CD4-positive, alpha-beta T cell (primary cell): ENCODE measurements around the gene PPFIBP2. TPM values are rescaled to one million over a fixed set of nuclear protein-coding genes. Genes with fewer than 3 reads are reported as not detected.

Source experiments
- ATAC-seq: fragments of 200-7000 bp; cut with Tn5 transposase; one replicate; pipeline ENCODE4 v1.10.0; 2022; ENCODE audit warnings: mild to moderate bottlenecking; ENCODE audit not compliant: poor library complexity
- CTCF ChIA-PET: fragments of 350-600 bp; sonication (Branson Sonifier 250); formaldehyde crosslinking; loops from one replicate; lab custom pipeline; 2021; ENCODE audit warnings: antibody characterized with exemption, inconsistent platforms; lab: Charles Lee
- POLR2A ChIA-PET: fragments of 350-600 bp; sonication (Branson Sonifier 250); formaldehyde crosslinking; loops from one replicate; lab custom pipeline; 2021; ENCODE audit warnings: antibody characterized with exemption, inconsistent platforms; lab: Charles Lee
- DNase-seq, 14 experiments: peaks; one replicate each; pipeline ENCODE4 v3.0.0-alpha.2; 2013 to 2020; ENCODE audit warnings: mixed read lengths in 2 of 14
- H3K27ac ChIP-seq, 2 donors: one replicate each; pipeline versions ENCODE4 v1.5.1 to v1.7.0; 2013; ENCODE audit warnings: low read length in 2 of 2, low read depth in 1 of 2, mild to moderate bottlenecking in 1 of 2
- H3K27me3 ChIP-seq, 2 experiments: 1 replicate in 1 of 2; 2 replicates in 1 of 2; pipeline versions ENCODE4 v1.6.1 to v1.7.0; 2013; ENCODE audit warnings: low read length in 2 of 2, control low read depth in 1 of 2, mild to moderate bottlenecking in 1 of 2, moderate library complexity in 1 of 2; ENCODE audit not compliant: insufficient read depth in 2 of 2, control insufficient read depth in 1 of 2
- H3K36me3 ChIP-seq: one replicate; pipeline ENCODE4 v1.6.1; 2013; ENCODE audit warnings: low read length, control low read depth; ENCODE audit not compliant: insufficient read depth
- H3K4me1 ChIP-seq: one replicate; pipeline ENCODE4 v1.6.1; 2013; ENCODE audit warnings: low read length, control low read depth; ENCODE audit not compliant: insufficient read depth
- H3K4me3 ChIP-seq: one replicate; pipeline ENCODE4 v1.5.1; 2013; ENCODE audit warnings: mild to moderate bottlenecking, low read length, moderate library complexity
- H3K9me3 ChIP-seq, 2 experiments: 1 replicate in 1 of 2; 2 replicates in 1 of 2; pipeline versions ENCODE4 v1.6.1 to v1.7.0; 2013; ENCODE audit warnings: low read length in 2 of 2, mild to moderate bottlenecking in 2 of 2, control low read depth in 1 of 2, moderate library complexity in 1 of 2; ENCODE audit not compliant: control insufficient read depth in 1 of 2, insufficient read depth in 1 of 2
- H3K27ac Mint-ChIP-seq: one replicate; pipeline ENCODE4 v1.8.0; 2020; ENCODE audit warnings: mixed read lengths
- H3K27me3 Mint-ChIP-seq: one replicate; pipeline ENCODE4 v1.8.0; 2021; ENCODE audit warnings: mixed read lengths
- H3K36me3 Mint-ChIP-seq: one replicate; pipeline ENCODE4 v1.8.0; 2021; ENCODE audit warnings: low read depth, mixed read lengths
- H3K4me1 Mint-ChIP-seq: one replicate; pipeline ENCODE4 v1.8.0; 2021; ENCODE audit warnings: low read depth, mixed read lengths
- H3K4me3 Mint-ChIP-seq: one replicate; pipeline ENCODE4 v1.8.0; 2020; ENCODE audit warnings: mild to moderate bottlenecking, mixed read lengths
- H3K9me3 Mint-ChIP-seq: one replicate; pipeline ENCODE4 v1.8.0; 2020; ENCODE audit warnings: mixed read lengths
- intact Hi-C, 2 experiments: fragments of 100-400 bp; cut with DNase I in 1 of 2; cut with micrococcal nuclease in 1 of 2; formaldehyde crosslinking; loops; one replicate each; pipeline versions ENCODE4 v1.15.1 to v1.9.0; 2023 to 2025; cut with DNase I, micrococcal nuclease
- total RNA-seq, 174 experiments: library from RNA in 2 of 174; stranded (reverse) in 2 of 174; gene quantifications; one replicate each; pipeline ENCODE4 v1.2.3 and lab custom pipeline; 2021 to 2026
- TF ChIP-seq, protein P1 (sequence below): fragments of 200-600 bp; IDR thresholded peaks from one replicate; pipeline ENCODE4 v1.8.0; 2022; ENCODE audit warnings: antibody characterized with exemption, mild to moderate bottlenecking

The PPFIBP2 gene
- total RNA-seq, 2 experiments from 2014 or later: 27.0 to 35.9 TPM

DNA sequence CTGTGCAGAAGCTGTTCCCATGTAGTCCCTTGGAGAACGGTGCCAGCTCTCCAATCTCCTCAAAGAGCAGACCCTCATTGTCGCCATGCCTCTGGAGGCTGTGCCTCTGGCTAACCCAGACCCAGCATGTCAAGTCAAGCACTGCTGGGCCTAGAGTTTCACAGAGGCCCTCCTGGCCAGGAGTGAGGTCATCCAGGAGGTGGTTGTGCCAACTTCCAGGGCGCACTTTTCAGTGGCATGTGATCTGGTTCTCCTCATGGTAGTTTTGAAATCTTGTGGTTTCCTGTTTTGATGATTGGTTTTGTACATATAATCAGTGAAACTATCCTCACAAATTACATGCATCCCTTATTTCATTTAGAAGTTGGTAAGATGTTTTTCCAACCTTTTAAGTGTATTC, 78.9 kb downstream of the PPFIBP2 start:
- ChIA-PET CTCF (no interaction called here), POLR2A (no interaction called here)
- Mint-ChIP-seq H3K27ac (no peak overlapping the region), H3K4me1 (peaks cover 31% of the 10 kb centered on the region), H3K4me3 (no peak overlapping the region), H3K27me3 (no peaks in the 10 kb centered on the region), H3K9me3 (no peaks in the 10 kb centered on the region), H3K36me3 (peaks cover 47% of the 10 kb centered on the region)
- Histone ChIP-seq H3K4me1 (peaks cover 4% of the 10 kb centered on the region), H3K27ac (no peak overlapping the region), H3K9me3 (no peaks in the 10 kb centered on the region), H3K27me3 (no peaks in the 10 kb centered on the region), H3K36me3 (no peaks in the 10 kb centered on the region), H3K4me3 (no peak overlapping the region)
- intact Hi-C loops: no loop called here
- TF ChIP-seq, protein P1, sequence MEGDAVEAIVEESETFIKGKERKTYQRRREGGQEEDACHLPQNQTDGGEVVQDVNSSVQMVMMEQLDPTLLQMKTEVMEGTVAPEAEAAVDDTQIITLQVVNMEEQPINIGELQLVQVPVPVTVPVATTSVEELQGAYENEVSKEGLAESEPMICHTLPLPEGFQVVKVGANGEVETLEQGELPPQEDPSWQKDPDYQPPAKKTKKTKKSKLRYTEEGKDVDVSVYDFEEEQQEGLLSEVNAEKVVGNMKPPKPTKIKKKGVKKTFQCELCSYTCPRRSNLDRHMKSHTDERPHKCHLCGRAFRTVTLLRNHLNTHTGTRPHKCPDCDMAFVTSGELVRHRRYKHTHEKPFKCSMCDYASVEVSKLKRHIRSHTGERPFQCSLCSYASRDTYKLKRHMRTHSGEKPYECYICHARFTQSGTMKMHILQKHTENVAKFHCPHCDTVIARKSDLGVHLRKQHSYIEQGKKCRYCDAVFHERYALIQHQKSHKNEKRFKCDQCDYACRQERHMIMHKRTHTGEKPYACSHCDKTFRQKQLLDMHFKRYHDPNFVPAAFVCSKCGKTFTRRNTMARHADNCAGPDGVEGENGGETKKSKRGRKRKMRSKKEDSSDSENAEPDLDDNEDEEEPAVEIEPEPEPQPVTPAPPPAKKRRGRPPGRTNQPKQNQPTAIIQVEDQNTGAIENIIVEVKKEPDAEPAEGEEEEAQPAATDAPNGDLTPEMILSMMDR: no peak
- DNase-seq (peak in 3 of 14 experiments; percentile 26 to 63 (median 37)), ATAC-seq (no peak)

GRCh38 chr11:7593481-7593880, 79.7 kb downstream of the PPFIBP2 start:
- H3K9me3 Mint-ChIP-seq: no peaks in the 10 kb centered on the region
- Histone ChIP-seq H3K27ac (no peak overlapping the region), H3K4me3 (no peak overlapping the region), H3K4me1 (peaks cover 4% of the 10 kb centered on the region), H3K27me3 (no peaks in the 10 kb centered on the region), H3K9me3 (no peaks in the 10 kb centered on the region), H3K36me3 (no peaks in the 10 kb centered on the region)
- H3K36me3 Mint-ChIP-seq: peaks cover 52% of the 10 kb centered on the region
- no peak overlapping the region for H3K27ac Mint-ChIP-seq
- H3K4me1 Mint-ChIP-seq: peaks cover 31% of the 10 kb centered on the region
- CTCF ChIA-PET: interaction anchor here (0.6 kb wide), 1 partner anchor 8 kb away, joined by 3 read pairs; no protein-coding TSS in a partner anchor
- no peak overlapping the region for H3K4me3 Mint-ChIP-seq
- DNase-seq (no peak), ATAC-seq (no peak)
- POLR2A ChIA-PET: no interaction called here
- TF ChIP-seq, protein P1: no peak
- H3K27me3 Mint-ChIP-seq: no peaks in the 10 kb centered on the region
- intact Hi-C loops: no loop called here

DNA sequence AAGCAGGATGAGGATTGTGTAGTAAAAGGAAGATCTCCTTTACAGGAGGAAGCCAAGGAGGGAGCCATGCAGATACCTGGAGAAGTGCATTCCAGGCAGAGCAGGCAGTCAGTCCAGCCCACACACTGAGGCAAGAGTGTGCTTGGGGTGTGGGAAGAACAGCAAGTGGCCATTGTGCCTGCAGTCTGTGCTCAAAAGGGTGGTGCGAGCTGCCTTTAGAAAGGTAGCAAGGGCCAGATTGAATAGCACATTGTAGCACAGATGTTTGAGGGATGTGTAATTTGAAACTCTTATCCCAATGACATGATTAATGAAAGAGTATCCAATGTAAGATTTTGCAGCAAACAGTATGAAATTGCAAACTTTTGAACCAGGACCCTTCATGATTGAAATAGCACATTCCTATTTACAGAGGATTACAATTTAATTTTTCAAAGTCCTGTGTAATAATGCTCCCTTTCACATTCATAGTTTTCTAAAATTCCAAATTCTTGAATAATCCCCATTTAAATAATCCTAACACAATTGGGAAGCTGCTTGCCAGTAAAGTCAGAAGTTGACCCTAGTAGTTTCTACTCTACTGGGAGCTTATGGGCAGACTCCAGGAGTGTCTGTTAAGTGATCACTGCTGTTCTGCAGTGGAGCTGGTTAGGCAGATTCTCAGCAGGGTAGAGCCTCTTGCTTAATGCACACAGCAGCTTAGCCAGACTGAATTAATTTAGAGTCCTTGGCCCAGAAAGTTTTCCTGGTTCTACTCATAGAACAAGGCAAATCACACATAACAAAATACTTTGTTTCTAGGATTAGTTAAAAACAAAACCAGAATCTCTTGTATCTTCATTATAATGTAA, 81.4 kb downstream of the PPFIBP2 start:
- POLR2A ChIA-PET: interaction anchor here (0.9 kb wide), 1 partner anchor 17 kb away, joined by 3 read pairs; no protein-coding TSS in a partner anchor
- no peaks in the 10 kb centered on the region for H3K9me3 Mint-ChIP-seq
- H3K27me3 ChIP-seq: no peaks in the 10 kb centered on the region
- H3K36me3 Mint-ChIP-seq: peaks cover 65% of the 10 kb centered on the region
- no peak for ATAC-seq
- CTCF ChIA-PET: no interaction called here
- H3K9me3 ChIP-seq: no peaks in the 10 kb centered on the region
- TF ChIP-seq, protein P1: no peak
- peaks cover 4% of the 10 kb centered on the region for H3K4me1 ChIP-seq
- H3K27me3 Mint-ChIP-seq: no peaks in the 10 kb centered on the region
- H3K36me3 ChIP-seq: no peaks in the 10 kb centered on the region
- no peak overlapping the region for H3K27ac Mint-ChIP-seq
- DNase-seq: no peak
- no peak overlapping the region for H3K4me3 Mint-ChIP-seq
- H3K27ac ChIP-seq: no peak overlapping the region
- H3K4me3 ChIP-seq: no peak overlapping the region
- intact Hi-C loops: no loop called here
- H3K4me1 Mint-ChIP-seq: peaks cover 28% of the 10 kb centered on the region
